ENCODE data around the gene CGA.

- TF ChIP-seq EP300 (IDR thresholded peaks at IDR 0.05): no peak
- no peak for TF ChIP-seq CTCF (IDR thresholded peaks at IDR 0.05)
Measured at GRCh38 chr6:87110636-87111035, 15.7 kb upstream of the CGA start.
